ENCODE measurements around the gene MORC2.

DNA sequence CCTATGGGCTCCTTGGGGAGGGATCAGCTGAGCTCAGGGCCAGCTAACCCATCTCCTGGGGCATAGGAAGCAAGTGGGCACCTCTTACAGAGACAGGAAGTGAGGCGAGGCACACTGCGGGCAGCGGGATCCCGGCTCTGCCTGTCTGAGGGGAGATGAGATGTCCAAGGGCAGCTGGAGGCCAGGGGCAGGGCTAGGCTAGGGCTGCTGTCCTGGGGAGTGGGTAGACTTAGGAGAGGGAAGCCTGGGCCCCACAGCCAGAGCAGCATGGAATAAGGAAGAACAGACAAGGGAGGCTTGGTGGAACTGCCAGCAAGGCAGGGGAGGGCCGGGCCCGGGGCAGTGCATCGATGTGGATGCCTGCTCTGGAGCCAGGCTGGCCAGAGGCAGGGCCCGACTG is 76.3 kb downstream of the MORC2 start:
- no peak for TF ChIP-seq POLR2A (IDR thresholded peaks at IDR 0.05)
- TF ChIP-seq, protein P1, sequence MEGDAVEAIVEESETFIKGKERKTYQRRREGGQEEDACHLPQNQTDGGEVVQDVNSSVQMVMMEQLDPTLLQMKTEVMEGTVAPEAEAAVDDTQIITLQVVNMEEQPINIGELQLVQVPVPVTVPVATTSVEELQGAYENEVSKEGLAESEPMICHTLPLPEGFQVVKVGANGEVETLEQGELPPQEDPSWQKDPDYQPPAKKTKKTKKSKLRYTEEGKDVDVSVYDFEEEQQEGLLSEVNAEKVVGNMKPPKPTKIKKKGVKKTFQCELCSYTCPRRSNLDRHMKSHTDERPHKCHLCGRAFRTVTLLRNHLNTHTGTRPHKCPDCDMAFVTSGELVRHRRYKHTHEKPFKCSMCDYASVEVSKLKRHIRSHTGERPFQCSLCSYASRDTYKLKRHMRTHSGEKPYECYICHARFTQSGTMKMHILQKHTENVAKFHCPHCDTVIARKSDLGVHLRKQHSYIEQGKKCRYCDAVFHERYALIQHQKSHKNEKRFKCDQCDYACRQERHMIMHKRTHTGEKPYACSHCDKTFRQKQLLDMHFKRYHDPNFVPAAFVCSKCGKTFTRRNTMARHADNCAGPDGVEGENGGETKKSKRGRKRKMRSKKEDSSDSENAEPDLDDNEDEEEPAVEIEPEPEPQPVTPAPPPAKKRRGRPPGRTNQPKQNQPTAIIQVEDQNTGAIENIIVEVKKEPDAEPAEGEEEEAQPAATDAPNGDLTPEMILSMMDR (IDR thresholded peaks at IDR 0.05): no peak

Measured in uterus (tissue), 2 donors.